Activated CD4-positive, alpha-beta T cell treated with anti-CD3 and anti-CD28 coated beads, Interleukin-2, amount 10 ng/mL, durations not matched to agents 24 days and 14 days (primary cell): ENCODE measurements around the gene FTHL17. TPM values are rescaled to one million over a fixed set of nuclear protein-coding genes. Genes with fewer than 3 reads are reported as not detected.
A peak's percentile ranks its signal among the peaks of the same experiment; 100 is the strongest.

Experiments used
- DNase-seq: peaks from one replicate; pipeline ENCODE4 v3.0.0; 2022
- H3K27ac Mint-ChIP-seq: one replicate; pipeline ENCODE4 v1.8.0; 2022; ENCODE audit warnings: mild to moderate bottlenecking, mixed read lengths
- H3K27me3 Mint-ChIP-seq: one replicate; pipeline ENCODE4 v1.8.0; 2022; ENCODE audit warnings: mixed read lengths
- H3K36me3 Mint-ChIP-seq: one replicate; pipeline ENCODE4 v1.8.0; 2022; ENCODE audit warnings: low read depth, mild to moderate bottlenecking, mixed read lengths
- H3K4me1 Mint-ChIP-seq: one replicate; pipeline ENCODE4 v1.8.0; 2021; ENCODE audit warnings: mixed read lengths
- H3K4me3 Mint-ChIP-seq: one replicate; pipeline ENCODE4 v1.8.0; 2022; ENCODE audit warnings: mild to moderate bottlenecking, moderate library complexity, mixed read lengths
- H3K9me3 Mint-ChIP-seq: one replicate; pipeline ENCODE4 v1.8.0; 2021; ENCODE audit warnings: mixed read lengths
- intact Hi-C: fragments of 100-400 bp; cut with micrococcal nuclease; formaldehyde crosslinking; loops from one replicate; pipeline ENCODE4 v1.15.1; 2023
- total RNA-seq: library from RNA; stranded (reverse); gene quantifications from 2 replicates; pipeline ENCODE4 v1.2.3, GENCODE V29; 2022

Gene FTHL17
- total RNA-seq, 1 donor from 2014 or later = not detected

DNA sequence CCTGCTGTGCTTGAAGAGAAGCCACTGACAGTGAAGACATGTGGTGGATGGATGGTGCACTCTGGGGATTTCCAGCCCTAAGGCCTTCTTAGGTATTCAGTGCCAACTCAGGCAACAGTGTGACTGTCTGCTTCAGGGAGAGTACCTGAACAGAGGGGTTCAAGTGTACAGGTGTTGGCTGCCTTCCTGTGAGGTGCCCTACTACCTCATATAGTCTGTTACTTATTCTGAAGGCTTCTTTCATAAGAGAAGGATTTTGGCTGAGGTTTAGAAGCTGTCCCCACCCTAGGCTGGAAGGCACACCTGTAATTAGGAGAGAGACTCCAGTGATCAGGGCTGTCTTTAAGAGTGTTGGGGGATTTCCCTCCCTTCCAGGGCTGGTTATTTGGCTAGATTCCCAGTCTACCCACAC, 1.8 kb downstream of the FTHL17 start:
- no peak overlapping the region for H3K27ac Mint-ChIP-seq
- H3K9me3 Mint-ChIP-seq = peaks cover 3% of the 10 kb centered on the region
- no peak overlapping the region for H3K4me3 Mint-ChIP-seq
- H3K27me3 Mint-ChIP-seq = no peaks in the 10 kb centered on the region
- intact Hi-C loops = no loop called here
- peak; percentile 56 for DNase-seq
- no peaks in the 10 kb centered on the region for H3K36me3 Mint-ChIP-seq
- peaks cover 9% of the 10 kb centered on the region for H3K4me1 Mint-ChIP-seq

DNA sequence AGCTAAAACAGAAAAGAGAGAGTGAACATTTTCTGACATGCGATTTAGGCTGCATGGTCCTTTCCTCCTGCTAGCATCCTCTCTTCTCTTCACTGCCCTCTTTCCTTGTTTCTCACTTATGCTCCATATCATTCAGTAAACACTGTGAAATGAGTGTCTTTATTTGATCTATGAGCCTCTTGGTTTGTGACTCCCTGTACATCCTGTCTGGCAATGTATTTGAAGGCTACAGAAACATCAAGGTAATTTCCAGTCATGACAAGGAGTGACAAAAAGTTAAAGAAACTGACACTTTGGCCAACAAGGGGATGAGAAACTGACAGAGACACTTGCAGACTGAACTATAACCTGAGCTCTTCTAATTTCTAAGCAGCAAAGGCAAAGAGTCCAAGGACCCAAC, 8.7 kb downstream of the FTHL17 start:
- DNase-seq = no peak
- Mint-ChIP-seq H3K4me1 (peaks cover 10% of the 10 kb centered on the region), H3K9me3 (no peaks in the 10 kb centered on the region), H3K27ac (peak overlapping the region; percentile 39), H3K36me3 (no peaks in the 10 kb centered on the region), H3K27me3 (no peaks in the 10 kb centered on the region), H3K4me3 (no peak overlapping the region)
- intact Hi-C loops = loop anchor here (10.0 kb wide), 1 partner anchor 72 kb away; no protein-coding TSS in a partner anchor

DNA sequence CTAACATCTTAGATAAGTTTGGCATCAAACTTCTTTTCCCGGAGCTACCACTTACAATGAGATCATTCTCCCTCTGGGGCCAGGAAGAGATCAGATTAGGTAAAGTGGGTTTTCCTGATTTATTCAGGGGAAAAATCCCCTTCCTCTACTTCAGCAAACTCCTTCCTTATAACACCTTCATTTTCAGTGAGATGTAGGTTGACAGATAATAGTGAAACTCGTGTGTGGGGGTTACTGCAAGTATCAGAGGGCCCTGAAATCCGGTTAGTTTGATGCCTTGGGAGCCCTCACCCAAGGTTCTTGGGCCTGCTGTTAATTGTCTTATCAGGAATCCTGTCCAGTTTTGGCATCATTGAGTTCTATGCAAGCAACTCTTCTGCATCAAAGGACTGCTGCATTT, 10.8 kb downstream of the FTHL17 start:
- Mint-ChIP-seq H3K27me3 (no peaks in the 10 kb centered on the region), H3K27ac (no peak overlapping the region), H3K4me3 (no peak overlapping the region), H3K9me3 (no peaks in the 10 kb centered on the region), H3K4me1 (peaks cover 10% of the 10 kb centered on the region), H3K36me3 (no peaks in the 10 kb centered on the region)
- DNase-seq = no peak
- intact Hi-C loops = loop anchor here (10.0 kb wide), 1 partner anchor 74 kb away; no protein-coding TSS in a partner anchor

DNA sequence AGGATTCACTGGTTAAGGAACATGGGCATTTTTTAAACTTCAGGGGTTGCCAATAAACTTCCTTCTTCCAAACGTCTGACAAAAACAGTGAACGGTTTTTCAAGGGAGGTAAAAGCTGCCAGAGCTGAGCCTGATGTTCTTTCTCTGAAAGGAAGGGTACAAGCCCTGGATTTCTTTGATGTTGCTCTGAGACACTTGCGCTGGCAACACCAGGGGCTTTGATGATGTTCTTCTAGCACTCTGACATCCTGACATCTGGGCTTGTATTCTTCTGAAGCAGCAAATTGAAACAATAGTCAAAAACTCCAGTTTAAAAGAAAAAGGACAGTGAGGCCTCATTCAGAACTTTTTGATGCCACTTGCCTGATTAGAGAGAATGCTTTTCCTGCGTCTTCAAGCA, 11.8 kb downstream of the FTHL17 start:
- Mint-ChIP-seq H3K4me1 (peaks cover 10% of the 10 kb centered on the region), H3K27ac (no peak overlapping the region), H3K4me3 (no peak overlapping the region), H3K9me3 (no peaks in the 10 kb centered on the region), H3K27me3 (no peaks in the 10 kb centered on the region), H3K36me3 (no peaks in the 10 kb centered on the region)
- intact Hi-C loops = loop anchor here (10.0 kb wide), 1 partner anchor 75 kb away; no protein-coding TSS in a partner anchor
- DNase-seq = no peak

DNA sequence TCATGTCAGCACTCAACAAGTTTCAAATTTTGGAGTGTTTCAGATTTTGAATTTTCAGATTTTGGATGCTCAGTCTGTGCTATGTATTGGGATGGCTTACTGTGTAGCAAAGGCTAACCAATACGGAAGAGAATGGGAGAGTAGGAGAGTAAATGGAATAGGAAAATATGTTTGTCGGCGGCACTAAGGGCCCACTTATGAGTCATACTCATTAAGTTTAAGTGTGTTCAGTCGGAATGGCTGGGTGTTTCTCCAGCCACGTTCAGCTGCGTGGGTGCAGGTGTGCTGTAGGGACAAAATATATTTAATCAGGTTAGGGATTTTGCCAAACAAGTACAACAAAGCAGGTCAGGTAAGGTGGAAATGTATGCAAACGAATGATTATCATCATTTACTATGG, 13.6 kb downstream of the FTHL17 start:
- H3K4me1 Mint-ChIP-seq = peaks cover 8% of the 10 kb centered on the region
- DNase-seq = no peak
- no peak overlapping the region for H3K27ac Mint-ChIP-seq
- H3K27me3 Mint-ChIP-seq = no peaks in the 10 kb centered on the region
- no peaks in the 10 kb centered on the region for H3K36me3 Mint-ChIP-seq
- H3K4me3 Mint-ChIP-seq = no peak overlapping the region
- no peaks in the 10 kb centered on the region for H3K9me3 Mint-ChIP-seq
- intact Hi-C loops = no loop called here

DNA sequence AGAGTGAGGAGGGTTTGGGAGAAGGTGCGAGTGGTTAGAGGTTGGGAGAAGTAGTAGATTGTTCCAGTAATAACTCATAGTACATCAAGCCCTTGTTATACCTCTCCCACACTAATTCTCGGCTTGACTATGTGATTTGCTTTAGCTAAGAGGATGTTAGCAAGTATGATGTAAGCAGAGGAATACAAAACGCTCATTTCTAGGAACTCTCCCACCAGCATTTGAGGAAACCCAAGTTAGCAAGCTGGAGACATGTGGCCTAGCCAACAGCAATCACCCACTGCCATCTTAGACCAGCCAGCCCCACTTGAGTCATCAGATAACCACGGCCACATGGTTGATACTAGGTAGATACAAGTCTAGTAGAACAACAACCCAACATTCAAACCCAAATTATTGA, 14.2 kb downstream of the FTHL17 start:
- intact Hi-C loops = loop anchor here (1.0 kb wide), 1 partner anchor 42 kb away; no protein-coding TSS in a partner anchor
- DNase-seq = peak; percentile 61
- peaks cover 3% of the 10 kb centered on the region for H3K4me1 Mint-ChIP-seq
- no peaks in the 10 kb centered on the region for H3K9me3 Mint-ChIP-seq
- no peaks in the 10 kb centered on the region for H3K27me3 Mint-ChIP-seq
- H3K4me3 Mint-ChIP-seq = no peak overlapping the region
- H3K27ac Mint-ChIP-seq = no peak overlapping the region
- no peaks in the 10 kb centered on the region for H3K36me3 Mint-ChIP-seq

DNA sequence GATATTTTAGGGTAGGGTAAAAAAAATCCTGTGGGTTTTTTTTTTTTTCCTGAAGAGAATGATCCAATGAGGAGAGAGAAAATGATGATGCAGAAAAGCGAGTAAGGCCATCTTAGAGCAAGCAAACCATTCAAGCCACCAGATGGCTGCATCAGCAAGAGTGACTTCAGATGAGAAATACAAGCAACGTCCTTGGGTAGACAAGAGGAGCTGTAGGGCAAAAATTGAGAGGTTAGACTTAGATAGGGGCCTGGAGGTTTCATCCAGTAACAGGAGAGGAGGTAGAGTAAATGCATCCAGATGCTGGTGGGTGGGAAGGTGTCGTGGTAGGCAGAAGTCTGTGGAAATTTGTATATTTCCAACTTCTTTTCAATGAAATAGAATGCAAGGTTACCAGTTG, 14.6 kb downstream of the FTHL17 start:
- H3K36me3 Mint-ChIP-seq = no peaks in the 10 kb centered on the region
- no peaks in the 10 kb centered on the region for H3K9me3 Mint-ChIP-seq
- intact Hi-C loops = loop anchor here (1.0 kb wide), 1 partner anchor 42 kb away; no protein-coding TSS in a partner anchor
- H3K4me3 Mint-ChIP-seq = no peak overlapping the region
- peaks cover 3% of the 10 kb centered on the region for H3K4me1 Mint-ChIP-seq
- H3K27ac Mint-ChIP-seq = no peak overlapping the region
- H3K27me3 Mint-ChIP-seq = no peaks in the 10 kb centered on the region
- peak; percentile 54 for DNase-seq

DNA sequence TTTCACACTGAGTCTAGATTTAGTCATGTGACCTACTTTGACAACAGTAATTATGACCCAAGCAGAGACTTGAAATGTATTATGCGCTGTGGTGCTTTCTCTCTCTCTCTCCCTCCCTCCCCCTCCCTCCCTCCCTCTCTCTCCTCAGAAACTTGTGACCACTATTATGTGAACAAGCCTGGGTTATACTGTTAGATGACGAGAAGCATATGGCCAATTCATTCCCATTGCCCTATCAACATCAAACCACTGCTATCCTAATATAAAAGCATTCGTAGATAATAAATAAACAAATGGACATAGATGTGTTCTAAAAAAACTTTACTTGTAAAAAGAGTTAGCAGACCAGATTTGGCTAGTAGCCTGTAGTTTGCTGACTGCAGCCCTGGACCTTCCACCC, 18.2 kb downstream of the FTHL17 start:
- H3K4me1 Mint-ChIP-seq = no peaks in the 10 kb centered on the region
- H3K36me3 Mint-ChIP-seq = no peaks in the 10 kb centered on the region
- no peak overlapping the region for H3K27ac Mint-ChIP-seq
- no peak for DNase-seq
- peaks cover 4% of the 10 kb centered on the region for H3K27me3 Mint-ChIP-seq
- intact Hi-C loops = no loop called here
- H3K9me3 Mint-ChIP-seq = no peaks in the 10 kb centered on the region
- H3K4me3 Mint-ChIP-seq = no peak overlapping the region

DNA sequence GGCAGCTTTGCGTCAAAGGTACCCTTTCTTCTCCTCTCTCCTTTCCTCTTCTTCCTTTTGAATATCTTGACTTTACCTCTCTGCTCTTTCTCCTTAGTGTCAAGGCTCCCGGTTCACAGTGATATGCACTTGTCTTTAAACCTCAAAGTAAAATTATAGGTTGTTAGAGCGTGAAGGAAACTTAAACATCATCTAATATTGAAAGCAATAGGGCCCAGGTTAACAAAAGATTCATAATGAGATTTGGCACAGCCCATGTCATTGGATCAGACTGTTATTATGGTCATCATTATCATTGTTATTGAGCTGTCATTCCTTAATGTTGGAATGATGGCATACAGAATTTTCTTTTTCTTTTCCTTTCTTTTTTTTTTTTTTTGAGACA, 32.5 kb downstream of the FTHL17 start:
- Mint-ChIP-seq H3K4me3 (no peak overlapping the region), H3K4me1 (peaks cover 7% of the 10 kb centered on the region), H3K36me3 (no peaks in the 10 kb centered on the region), H3K27ac (no peak overlapping the region), H3K27me3 (no peaks in the 10 kb centered on the region), H3K9me3 (no peaks in the 10 kb centered on the region)
- intact Hi-C loops = loop anchor here (1.0 to 5.0 kb wide), 3 partner anchors 173 to 383 kb away; no protein-coding TSS in a partner anchor
- no peak for DNase-seq

DNA sequence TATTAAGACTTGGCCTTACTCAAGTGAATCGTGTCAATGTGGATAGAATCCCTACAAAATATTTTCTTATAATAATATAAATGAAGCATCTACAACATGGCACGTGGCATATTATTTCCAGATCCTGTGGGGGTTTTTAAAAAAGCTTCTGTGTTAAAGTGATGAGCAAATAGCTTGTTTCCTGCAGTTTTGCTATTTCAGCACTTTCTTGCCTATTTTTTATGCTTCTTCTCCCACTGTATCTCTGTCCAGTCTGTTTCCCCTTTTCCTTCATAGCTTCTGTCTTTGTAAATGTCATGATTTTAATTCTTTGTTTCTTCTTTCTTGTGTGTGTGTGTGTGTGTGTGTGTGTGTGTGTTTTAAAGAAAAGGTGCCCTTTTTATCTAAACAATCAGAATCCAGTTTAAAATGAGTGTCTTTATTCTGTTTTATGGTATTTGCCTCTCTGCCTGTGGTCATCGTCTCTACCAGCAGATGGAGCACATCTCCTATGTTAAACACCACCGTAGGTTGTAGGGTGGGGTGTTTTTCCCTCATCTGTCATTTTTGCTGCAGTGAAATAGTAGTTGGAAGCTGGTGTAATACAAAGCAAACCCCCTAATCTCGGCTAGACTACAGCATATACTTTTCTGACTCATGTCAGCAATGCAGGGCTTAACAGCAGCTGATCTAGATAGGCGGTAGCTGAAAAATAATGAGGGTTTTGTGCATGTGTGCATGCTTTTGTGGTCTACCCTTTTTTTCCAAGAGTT, 33.1 kb downstream of the FTHL17 start:
- H3K27ac Mint-ChIP-seq = no peak overlapping the region
- peak; percentile 69 for DNase-seq

DNA sequence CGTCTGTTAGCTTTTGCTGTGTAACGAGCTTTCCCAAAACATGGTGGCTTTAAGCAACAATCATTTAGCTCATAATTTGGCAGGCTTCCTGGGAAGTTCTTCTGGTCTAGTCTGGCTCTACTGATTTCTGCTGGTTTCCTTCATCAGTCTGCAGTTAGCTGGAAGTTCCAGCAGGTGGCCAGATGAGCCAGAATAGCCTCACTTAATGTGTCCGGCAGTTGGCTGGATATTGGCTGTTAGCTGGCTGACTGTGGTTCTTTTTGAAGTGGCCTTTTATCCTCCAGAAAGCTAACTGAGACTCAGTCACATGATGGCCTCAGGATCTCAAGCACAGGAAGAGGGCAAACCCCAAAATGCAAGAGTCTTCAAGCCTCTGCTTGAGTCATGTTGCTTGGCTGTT, 34.9 kb downstream of the FTHL17 start:
- peak; percentile 61 for DNase-seq
- no peaks in the 10 kb centered on the region for H3K9me3 Mint-ChIP-seq
- no peaks in the 10 kb centered on the region for H3K27me3 Mint-ChIP-seq
- H3K4me3 Mint-ChIP-seq = no peak overlapping the region
- no peak overlapping the region for H3K27ac Mint-ChIP-seq
- H3K4me1 Mint-ChIP-seq = peaks cover 7% of the 10 kb centered on the region
- intact Hi-C loops = loop anchor here (2.0 to 5.0 kb wide), 3 partner anchors 175 to 622 kb away; no protein-coding TSS in a partner anchor
- no peaks in the 10 kb centered on the region for H3K36me3 Mint-ChIP-seq

More for the DNA sequence above, 33.1 kb downstream of the FTHL17 start:
- Mint-ChIP-seq H3K4me1 (peaks cover 7% of the 10 kb centered on the region), H3K36me3 (no peaks in the 10 kb centered on the region), H3K4me3 (no peak overlapping the region), H3K27me3 (no peaks in the 10 kb centered on the region), H3K9me3 (no peaks in the 10 kb centered on the region)
- intact Hi-C loops = loop anchor here (1.0 to 5.0 kb wide), 3 partner anchors 174 to 384 kb away; no protein-coding TSS in a partner anchor

DNA sequence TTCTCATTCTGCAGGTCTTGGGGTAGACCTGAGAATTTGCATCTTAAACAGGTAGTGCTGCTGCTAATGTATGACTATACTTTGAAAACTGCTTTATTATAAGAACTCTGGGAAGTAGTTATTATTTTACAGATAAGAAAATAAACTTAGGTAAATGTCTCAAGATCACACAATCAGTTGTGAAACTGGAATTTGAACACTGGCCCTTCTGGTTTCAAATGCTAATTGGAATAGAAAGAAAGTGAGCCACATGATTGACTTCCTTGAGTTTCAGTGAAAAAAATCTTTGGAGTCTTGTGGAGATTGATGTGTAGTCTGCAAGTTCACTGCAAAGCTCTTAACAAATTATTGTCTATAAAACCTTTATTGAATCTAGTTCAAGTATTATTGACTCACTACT, 44.5 kb downstream of the FTHL17 start:
- Mint-ChIP-seq H3K9me3 (no peaks in the 10 kb centered on the region), H3K4me3 (no peak overlapping the region), H3K4me1 (no peaks in the 10 kb centered on the region), H3K27me3 (peaks cover 16% of the 10 kb centered on the region), H3K36me3 (no peaks in the 10 kb centered on the region), H3K27ac (no peak overlapping the region)
- no peak for DNase-seq
- intact Hi-C loops = no loop called here

DNA sequence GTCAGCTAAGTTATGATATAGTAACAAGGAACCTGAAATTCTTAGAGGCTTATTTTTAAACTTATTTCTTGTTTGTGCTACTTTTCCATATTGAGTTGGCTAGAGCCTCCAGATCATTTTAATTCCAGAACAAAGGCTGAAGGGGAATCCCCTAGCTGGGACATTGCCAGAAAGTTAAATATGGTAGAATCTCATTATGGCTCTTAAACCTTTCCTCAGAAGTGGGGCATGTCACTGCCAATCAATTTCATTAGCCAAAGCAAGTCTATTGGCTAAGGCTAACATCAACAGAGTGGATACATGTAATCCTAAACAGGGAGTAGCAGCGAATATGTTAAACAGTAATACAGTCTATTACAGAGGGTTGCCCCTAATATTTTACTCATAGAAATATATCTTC, 47.0 kb downstream of the FTHL17 start:
- Mint-ChIP-seq H3K27me3 (peaks cover 11% of the 10 kb centered on the region), H3K27ac (no peak overlapping the region), H3K4me3 (no peak overlapping the region), H3K9me3 (no peaks in the 10 kb centered on the region), H3K36me3 (no peaks in the 10 kb centered on the region), H3K4me1 (no peaks in the 10 kb centered on the region)
- intact Hi-C loops = no loop called here
- no peak for DNase-seq

DNA sequence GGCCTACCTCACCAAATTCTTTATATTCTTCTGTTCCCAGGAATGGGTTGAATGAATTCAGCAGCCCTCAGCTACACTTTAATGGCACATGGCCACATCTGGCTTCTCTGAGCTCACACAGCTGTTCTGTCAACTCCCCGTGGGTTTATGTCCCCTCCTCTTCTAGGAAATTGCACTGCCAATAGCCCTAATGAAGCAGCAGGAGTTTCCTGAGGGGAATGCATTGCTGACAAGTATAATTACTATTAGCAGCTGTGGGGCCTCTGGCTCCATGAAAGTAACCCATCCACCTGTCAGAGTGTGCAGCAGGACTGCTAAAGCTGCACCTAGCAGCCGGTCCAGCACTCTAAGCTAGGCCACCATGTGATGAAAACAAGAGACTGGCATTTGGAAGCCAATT, 50.3 kb downstream of the FTHL17 start:
- Mint-ChIP-seq H3K36me3 (no peaks in the 10 kb centered on the region), H3K4me1 (no peaks in the 10 kb centered on the region), H3K27ac (no peak overlapping the region), H3K9me3 (no peaks in the 10 kb centered on the region), H3K4me3 (no peak overlapping the region), H3K27me3 (peaks cover 3% of the 10 kb centered on the region)
- intact Hi-C loops = no loop called here
- no peak for DNase-seq
